Activated CD8-positive, alpha-beta memory T cell treated with anti-CD3 and anti-CD28 coated beads, Interleukin-2, amount 50 U/mL, for 4 hours (primary cell): Measurements from ENCODE around the gene CDK16.

Experiments
- DNase-seq: peaks from one replicate; pipeline ENCODE4 v3.0.0-alpha.2; 2020

Gene CDK16

GRCh38 chrX:47228550-47229270 is 10.2 kb downstream of the CDK16 start:
- no peak for DNase-seq

- DNase-seq: no peak
These were observed 10.9 kb downstream of the CDK16 start for GRCh38 chrX:47229427-47229826.

- no peak for DNase-seq
These were observed 11.8 kb downstream of the CDK16 start for GRCh38 chrX:47230136-47230868.

- no peak for DNase-seq
These were observed 12.7 kb downstream of the CDK16 start for GRCh38 chrX:47231167-47231566.

- DNase-seq: no peak
These were observed 13.8 kb downstream of the CDK16 start for GRCh38 chrX:47232197-47232802.

- peak; percentile 59 for DNase-seq
These were observed 14.4 kb downstream of the CDK16 start, which contains the start of gene USP11 for GRCh38 chrX:47232803-47233332. TSS of gene USP11 (plus strand) at chrX:47233009. CDS start at chrX:47233044, 35 bp downstream.

- peak; percentile 96 for DNase-seq
These were observed 15.0 kb downstream of the CDK16 start for GRCh38 chrX:47233333-47234113.

DNA sequence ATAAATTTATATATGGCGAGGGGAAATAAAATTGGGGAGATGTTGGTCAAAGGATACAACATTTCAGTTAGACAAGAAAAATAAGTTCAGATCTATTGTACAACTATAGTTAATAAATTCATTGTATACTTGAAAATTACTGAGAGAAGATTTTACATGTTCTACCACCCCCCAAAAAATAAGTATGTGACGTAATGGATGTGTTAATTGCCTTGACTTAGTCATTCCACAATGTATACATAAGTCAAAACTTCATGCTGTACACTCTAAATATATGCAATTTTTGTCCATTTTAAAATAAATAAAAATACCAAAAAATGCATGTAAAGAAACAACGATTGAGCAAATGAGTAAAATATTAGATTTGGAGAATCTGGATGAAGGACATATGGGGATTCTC is 16.1 kb downstream of the CDK16 start:
- DNase-seq: no peak

DNA sequence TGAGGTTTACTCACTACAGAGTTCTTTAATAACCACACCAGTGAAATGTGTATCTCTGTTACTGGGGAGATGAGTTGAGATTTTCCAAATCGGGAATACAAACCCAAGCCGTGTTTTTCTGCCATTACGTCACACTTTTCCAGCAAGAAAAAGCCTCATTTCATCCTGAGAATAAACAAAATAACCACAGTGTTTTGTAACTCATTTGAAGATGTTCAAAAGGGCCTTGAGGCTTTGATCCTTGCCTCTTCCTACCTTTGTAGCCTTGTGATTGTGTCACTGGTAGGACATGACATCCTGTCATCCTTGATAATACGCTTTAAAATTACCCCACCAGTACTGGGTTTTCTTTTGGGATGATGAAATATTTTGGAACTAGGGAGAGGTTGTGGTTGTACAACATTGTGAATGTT is 17.2 kb downstream of the CDK16 start:
- no peak for DNase-seq

DNA sequence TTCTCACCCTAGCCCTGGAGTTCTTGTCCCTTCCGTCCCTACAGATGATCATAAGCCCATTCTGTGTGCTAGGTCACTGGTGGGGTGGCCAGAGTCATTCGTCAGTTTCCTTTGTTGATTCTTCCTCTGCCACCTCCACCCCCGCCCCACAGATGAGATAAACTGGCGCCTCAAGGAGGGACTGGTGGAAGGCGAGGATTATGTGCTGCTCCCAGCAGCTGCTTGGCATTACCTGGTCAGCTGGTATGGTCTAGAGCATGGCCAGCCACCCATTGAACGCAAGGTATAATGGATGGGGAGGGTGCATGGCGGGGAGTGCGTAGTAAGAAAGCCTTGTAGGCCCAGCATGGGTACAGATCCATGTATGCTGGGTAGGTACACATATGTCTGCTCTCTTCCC is 20.7 kb downstream of the CDK16 start:
- DNase-seq: no peak

GRCh38 chrX:47239898-47240545 is 21.5 kb downstream of the CDK16 start:
- DNase-seq: no peak

DNA sequence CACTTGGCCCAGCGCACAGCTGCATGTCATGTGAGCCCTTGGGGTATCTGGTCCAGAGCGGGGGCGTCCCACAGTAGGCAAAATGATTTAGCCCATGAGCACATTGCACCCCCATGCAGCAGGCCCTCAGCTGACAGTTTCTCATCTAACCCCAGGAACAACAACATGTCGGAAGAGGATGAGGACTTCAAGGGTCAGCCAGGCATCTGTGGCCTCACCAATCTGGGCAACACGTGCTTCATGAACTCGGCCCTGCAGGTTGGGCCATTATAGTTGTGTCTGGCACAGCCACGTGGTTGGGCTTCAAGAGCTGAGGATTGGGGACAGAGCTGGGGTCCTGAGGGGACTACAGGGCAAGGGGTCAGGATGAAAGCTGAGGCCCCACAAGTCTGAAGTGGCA is 22.1 kb downstream of the CDK16 start:
- no peak for DNase-seq

- no peak for DNase-seq
These were observed 22.9 kb downstream of the CDK16 start for GRCh38 chrX:47241201-47242011.

- no peak for DNase-seq
These were observed 23.8 kb downstream of the CDK16 start for GRCh38 chrX:47242321-47242720.

DNA sequence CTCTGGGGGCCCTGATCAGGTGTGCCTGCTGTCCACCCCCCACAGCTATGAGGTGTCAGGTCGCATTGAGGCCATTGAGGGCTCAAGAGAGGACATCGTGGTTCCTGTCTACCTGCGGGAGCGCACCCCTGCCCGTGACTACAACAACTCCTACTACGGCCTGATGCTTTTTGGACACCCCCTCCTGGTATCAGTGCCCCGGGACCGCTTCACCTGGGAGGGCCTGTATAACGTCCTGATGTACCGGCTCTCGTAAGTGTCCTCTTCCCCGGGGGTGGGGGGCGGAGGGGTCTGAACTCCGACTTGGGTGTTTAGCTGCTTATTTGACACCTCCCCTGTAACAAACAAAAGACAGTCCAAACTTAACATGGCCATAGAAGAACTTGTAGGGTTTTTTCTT is 24.9 kb downstream of the CDK16 start:
- DNase-seq: no peak

GRCh38 chrX:47244676-47245075 is 26.2 kb downstream of the CDK16 start:
- DNase-seq: no peak

- no peak for DNase-seq
These were observed 26.7 kb downstream of the CDK16 start for GRCh38 chrX:47245156-47245555.

GRCh38 chrX:47247206-47247998 is 28.9 kb downstream of the CDK16 start:
- no peak for DNase-seq

DNA sequence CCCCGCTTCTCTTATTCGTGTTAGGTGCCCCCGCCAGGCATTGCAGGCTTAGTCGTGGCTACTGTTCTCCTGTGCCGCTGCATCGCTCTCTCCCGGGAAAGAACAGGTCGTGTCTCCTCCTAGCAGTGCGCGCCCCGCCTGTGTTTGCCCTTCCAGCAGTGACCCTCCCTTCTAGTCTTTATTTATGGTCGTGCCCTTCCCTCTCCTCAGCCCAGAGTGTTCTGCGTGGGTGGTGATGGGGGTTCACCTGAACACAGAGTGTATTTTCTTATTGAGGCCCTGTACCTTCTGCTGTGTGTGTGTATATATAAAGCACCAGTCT is 29.5 kb downstream of the CDK16 start:
- DNase-seq: no peak

DNA sequence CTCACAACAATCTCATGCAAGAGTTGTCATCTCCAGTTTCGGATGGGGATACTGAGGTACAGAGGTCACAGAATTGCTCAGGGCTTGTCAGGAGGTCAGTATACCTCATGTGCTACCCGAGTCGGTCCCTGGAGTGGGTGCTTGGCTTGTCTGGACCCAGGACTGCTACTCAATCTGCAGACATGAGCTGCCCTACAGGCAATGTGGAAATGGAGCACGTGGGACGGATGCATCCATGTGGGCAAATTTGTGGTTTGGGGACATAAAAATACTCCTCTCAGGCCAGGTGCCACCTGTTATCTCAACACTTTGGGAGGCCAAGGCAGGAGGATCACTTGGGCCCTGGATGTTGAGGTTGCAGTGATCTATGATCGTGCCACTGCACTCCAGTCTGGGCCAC is 30.1 kb downstream of the CDK16 start:
- no peak for DNase-seq

- DNase-seq: no peak
These were observed 31.5 kb downstream of the CDK16 start for GRCh38 chrX:47250017-47250347.
